HPDE6-E6E7 (cell line): ENCODE measurements around the gene ADD1.
"Not testable (repeated sequence)": the region's sequence is repeated elsewhere in the genome, so short reads cannot be mapped to it uniquely, and the experiment has no call there.

Experiments
- DNase-seq: peaks from one replicate; pipeline ENCODE4 v3.0.0; 2011; ENCODE audit warnings: missing footprints; ENCODE audit errors: extremely low spot score

Gene ADD1

DNA sequence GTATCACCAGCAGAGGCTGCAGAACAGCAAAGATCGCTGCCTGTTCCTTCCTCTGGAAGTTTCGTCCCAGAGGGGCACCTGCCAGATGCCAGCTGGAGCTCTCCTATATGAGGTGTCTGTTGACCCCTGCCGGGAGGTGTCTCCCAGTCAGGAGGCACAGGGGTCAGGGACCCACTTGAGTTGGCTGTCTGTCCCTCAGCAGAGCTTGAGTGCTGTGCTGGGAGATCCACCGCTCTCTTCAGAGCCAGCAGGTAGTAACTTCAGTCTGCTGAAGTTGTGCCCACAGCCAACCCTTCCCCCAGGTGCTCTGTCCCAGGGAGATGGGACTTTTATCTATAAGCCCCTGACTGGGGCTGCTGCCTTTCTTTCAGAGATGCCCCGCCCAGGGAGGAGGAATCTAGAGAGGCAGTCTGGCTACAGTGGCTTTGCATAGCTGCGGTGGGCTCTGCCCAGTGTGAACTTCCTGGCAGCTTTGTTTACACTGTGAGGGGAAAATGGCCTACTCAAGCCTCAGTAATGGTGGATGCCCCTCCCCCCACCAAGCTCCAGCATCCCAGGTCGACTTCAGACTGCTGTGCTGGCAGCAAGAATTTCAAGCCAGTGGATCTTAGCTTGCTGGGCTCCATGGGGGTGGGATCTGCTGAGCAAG lies 78.9 kb downstream of the ADD1 start:
- DNase-seq = not testable (repeated sequence)

DNA sequence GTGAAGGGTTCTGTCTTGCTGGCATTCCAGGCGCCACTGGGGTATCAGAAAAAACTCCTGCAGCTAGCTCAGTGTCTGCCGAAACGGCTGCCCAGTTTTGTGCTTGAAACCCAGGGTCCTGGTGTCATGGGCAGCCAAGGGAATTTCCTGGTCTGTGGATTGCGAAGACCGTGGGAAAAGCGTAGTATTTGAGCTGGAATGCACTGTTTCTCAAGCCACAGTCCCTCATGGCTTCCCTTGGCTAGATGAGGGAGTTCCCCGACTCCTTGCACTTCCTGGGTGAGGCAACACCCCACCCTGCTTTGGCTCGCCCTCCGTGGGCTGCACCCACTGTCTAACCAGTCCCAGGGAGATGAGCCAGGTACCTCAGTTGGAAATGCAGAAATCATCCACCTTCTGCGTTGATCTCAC lies 79.5 kb downstream of the ADD1 start:
- no peak for DNase-seq

DNA sequence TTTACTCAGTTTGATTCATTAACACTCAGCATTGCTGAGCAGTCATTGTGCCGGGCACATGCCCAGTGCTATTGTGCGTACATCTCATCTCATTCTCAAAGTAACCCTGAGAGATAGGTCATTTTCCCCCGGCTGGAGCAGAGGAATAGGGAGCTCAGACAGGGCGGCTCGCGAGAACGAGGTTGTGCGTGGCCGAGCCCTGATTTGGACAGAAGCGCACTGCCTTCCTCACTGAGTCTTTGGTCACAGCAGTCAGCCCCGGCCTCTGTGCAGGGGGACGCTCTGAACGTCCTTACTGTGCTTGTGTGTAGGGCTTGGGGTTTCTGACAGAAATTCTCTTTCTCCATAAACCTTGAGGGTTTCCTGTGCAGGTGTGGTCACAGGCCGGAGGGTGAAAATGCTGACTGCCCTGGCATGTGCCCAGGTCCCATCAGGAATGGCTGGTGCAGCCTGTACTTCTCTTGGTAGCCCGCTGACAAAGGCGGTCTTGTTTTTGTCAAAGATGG lies 80.1 kb downstream of the ADD1 start:
- no peak for DNase-seq

DNA sequence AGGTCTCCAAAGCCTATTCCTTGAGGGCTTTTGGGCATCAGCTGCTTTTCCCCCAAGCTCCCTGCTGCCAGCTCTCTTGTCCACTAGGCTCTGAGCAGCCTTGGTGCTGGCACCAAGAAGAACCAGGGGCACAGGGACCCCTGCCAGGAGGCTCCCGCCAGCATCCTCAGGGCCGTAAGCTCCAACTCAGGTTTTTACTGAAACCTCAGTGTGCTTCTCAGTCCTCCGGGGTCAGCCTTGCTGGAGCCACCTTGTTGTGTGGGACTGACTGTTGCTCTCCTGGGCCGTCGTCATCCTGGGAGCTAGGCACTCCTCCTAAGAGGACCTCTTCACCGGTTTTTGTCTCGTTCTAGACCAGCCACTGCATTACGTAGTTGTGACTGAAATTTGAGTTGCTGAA lies 80.6 kb downstream of the ADD1 start:
- DNase-seq = no peak

DNA sequence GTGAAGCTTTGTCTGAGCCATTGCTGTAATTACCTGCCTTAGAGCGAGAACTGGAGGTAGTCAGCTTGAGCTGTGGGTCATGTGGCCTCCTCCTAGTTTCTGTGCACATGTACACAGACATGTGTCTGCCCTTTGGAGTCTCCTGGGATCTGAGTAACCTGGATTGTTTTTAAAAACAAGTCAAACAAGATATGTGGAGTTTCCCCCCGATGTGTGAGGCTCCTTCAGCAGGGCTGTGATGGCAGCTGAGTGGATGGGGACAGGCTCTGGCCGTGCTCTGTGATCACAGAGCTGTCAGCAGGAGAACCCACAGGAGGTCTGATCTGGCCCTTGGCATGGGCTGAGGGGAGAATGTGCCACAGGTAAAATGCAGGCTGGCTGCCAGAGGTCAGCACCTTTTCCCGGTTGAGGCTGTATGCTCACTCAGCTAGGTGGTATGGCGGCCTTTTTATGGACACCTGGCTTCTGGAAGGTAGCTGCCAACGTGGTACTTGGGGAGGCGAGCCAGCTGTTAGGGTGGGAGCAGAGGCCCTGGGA lies 81.2 kb downstream of the ADD1 start:
- DNase-seq = no peak

DNA sequence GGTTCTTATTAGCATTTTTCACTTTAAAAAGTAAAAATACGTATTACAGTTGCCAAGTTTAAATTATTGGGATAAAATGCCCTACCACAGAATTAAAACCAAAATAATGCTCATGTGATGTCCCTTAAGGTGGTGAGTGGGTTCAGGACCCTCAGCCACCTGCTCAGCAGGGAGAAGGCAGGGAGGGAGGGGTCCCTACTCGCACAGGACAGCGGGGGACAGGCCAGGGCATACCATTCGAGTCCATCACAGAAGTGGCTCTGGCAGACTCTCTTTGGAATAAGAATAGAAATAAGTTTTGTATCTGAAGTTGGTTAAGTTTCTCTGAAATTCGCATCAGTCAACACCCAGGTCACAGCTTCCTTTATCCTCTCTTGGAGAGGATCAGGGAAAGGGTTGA lies 81.9 kb downstream of the ADD1 start:
- no peak for DNase-seq

DNA sequence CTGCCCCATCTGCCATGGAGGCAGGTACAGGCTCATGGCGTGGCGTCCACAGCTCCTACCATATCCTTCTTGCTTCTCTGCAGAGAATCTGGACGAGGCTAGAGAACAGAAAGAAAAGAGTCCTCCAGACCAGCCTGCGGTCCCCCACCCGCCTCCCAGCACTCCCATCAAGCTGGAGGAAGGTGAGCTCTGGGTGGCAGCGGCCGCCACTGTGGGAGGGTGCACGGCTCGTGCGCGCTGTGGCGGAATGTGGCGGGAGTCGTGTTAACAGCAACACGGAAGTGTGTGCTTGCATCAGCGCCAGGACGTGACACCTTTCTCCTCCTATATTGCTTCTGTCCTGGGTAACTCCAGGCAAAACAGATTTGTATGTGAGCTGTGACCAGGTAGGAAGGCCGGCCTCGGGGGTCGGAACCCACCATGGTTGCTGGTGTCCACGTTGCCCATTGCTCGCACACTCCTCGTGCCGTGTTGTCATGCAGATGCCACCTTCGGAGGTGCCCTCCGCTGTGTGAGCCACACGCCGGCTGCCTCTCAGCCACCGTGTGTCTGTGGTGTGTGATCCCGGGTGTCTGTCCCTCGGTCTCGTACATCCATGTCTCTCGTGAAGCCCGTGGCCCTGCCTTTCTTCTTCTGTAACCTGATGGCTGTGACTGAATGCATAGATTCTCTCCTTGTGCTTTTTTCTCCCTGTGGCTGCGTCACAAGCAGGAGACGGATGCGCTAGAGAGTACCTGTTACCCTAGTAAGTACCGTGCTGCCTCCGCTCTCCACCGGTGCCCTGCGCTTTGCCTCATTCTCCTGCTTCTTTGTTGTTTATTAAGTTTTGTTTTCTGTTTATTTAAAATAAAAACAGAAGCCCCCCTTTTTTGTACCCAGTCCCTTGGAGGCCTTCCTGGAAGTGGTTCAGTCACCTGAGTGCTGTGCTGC lies 82.6 kb downstream of the ADD1 start:
- no peak for DNase-seq

DNA sequence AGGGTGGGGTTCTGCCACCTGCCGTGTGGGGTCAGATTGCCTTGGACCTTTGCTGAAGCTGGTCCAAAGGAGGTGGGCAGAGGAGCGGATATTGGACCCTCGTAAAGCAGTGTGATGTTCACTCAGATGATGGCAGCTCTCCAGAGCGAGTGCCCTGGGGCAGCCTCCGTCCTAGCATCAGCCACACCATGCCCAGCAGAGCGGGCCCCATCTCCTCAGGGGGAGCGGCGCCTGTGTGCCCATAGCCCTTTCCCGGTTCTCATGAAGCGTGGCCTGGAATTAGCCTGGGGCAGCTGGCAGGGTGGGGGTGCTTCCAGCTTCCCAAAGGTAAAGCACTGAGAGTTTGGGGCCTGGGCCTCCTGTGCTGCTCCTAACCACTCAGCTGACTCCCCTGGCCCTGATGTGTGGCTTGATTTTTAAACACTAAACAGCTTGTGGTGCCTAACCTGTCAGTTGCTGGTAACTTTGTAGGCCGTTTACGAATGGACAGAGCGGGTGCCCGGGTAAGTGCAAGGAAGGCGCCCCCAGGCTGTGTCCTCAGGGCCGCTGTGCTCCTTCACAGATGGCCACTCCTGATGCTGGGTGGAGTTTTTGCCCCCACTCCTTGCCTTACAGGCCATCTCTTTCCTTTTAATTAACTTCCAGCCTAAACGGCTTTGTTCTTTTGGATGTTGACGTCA lies 83.5 kb downstream of the ADD1 start:
- DNase-seq = no peak

DNA sequence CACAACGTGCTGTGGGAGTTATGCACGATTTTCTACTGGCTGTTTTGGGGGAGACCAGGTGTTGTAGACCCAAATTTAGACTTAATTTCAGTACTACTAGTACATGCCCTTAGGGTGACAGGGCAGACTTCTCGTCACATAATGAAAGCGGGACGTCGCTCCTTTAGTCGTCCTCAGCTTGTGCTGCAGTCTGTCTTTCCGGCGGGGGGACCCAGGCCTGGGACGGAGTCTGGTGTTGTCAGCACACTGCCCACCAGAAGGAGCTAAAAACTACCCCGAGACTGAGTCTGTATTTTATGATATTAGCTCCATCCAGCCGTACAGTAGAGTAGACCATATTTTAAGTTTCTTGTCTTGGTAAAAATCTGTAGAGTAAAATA lies 84.0 kb downstream of the ADD1 start:
- no peak for DNase-seq

DNA sequence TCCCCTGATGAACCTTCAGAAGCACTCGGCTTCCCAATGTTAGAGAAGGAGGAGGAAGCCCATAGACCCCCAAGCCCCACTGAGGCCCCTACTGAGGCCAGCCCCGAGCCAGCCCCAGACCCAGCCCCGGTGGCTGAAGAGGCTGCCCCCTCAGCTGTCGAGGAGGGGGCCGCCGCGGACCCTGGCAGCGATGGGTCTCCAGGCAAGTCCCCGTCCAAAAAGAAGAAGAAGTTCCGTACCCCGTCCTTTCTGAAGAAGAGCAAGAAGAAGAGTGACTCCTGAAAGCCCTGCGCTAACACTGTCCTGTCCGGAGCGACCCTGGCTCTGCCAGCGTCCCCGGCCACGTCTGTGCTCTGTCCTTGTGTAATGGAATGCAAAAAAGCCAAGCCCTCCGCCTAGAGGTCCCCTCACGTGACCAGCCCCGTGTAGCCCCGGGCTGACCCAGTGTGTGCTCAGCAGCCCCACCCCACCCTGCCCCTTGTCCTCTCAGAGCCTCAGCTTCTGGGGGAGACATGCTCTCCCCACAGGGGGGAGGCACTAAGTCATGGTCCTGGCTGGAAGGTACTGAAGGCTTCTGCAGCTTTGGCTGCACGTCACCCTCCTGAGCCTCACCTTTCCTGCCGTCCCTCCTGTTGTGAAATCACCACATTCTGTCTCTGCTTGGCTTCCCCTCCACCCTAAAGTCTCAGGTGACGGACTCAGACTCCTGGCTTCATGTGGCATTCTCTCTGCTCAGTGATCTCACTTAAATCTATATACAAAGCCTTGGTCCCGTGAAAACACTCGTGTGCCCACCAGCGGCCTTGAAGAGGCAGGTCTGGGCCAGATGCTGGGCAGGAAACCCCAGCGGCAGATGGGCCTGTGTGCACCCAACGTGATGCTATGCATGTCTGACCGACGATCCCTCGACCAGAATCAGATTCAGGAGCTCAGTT lies 84.9 kb downstream of the ADD1 start:
- no peak for DNase-seq

DNA sequence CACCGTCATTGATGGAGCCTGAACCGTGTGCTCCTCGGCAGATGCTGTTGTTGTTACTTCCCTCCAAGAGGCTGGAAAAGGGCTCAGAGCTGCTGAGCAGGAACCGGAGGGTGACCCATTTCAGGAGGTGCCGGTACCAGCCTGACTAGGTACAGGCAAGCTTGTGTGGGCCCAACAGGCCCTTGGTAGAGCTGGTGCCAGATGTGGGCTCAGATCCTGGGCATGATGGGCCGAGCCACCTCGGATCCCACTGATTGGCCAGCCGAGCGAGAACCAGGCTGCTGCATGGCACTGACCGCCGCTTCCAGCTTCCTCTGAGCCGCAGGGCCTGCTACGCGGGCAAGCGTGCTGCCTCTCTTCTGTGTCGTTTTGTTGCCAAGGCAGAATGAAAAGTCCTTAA lies 85.8 kb downstream of the ADD1 start:
- DNase-seq = no peak

DNA sequence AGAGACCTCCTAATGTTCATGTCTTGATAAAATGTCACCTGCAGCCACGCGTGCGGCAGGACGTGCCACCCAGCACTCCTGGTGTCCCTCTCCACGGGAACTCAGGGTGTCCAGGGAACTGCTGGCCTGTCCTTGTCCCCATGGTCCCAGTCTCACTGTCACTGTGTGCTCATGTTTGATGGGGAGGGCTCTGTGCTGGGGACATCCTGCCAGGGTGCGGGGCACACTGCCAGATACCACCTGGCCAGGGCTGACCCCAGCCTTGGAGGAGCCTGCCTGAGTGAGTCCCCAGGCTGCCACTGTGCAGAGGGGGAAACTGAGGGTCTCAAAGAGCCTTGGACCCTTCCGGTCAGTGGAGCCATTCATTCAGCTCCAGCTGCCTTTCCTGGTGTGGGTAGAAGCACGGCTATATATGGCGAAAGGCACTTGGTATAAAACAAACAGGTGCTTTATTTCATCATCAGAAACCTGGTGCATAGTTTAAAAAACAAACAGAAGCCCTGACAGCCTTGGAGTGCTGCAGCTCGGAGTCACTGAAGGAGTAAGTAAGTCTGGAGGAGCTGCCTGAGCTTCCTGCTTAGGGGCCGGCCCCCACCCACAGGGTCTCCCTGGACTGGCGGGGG lies 86.6 kb downstream of the ADD1 start:
- no peak for DNase-seq

DNA sequence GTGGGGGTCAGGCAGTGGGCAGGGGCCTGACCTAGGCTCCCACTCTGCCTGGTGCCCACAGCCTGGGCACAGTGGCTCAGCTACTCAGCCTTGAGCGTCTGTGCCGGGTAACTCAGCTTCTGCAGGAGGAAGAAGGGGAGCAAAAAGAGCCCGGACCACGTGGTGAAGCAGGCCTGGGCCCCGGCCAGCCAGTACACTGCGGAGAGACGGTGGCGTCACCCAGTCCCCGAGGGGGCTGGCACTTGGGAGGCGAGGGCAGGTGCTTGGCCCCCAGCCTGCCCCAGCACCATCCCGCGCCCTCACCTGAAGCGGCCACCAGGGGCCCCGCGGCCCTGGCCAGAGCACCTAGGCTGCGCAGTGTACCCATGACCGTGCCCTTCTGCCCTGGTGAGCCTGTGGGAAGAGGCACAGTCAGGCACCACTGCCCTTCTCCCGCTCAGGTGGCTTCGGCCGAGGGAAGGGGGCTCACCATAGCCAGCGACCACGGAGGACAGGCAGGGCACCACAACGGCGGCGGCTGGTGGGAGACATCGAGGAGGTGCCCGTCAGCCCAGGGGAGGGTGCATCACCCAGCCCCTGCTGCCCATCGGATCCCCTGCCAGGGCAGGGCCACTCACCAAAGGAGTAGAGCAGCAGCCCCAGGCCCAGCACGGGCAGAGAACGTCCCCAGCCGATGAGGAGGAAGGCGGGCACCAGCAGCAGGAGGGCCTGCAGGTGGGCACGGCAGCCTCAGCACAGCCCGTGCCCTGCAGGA lies 87.3 kb downstream of the ADD1 start:
- no peak for DNase-seq

DNA sequence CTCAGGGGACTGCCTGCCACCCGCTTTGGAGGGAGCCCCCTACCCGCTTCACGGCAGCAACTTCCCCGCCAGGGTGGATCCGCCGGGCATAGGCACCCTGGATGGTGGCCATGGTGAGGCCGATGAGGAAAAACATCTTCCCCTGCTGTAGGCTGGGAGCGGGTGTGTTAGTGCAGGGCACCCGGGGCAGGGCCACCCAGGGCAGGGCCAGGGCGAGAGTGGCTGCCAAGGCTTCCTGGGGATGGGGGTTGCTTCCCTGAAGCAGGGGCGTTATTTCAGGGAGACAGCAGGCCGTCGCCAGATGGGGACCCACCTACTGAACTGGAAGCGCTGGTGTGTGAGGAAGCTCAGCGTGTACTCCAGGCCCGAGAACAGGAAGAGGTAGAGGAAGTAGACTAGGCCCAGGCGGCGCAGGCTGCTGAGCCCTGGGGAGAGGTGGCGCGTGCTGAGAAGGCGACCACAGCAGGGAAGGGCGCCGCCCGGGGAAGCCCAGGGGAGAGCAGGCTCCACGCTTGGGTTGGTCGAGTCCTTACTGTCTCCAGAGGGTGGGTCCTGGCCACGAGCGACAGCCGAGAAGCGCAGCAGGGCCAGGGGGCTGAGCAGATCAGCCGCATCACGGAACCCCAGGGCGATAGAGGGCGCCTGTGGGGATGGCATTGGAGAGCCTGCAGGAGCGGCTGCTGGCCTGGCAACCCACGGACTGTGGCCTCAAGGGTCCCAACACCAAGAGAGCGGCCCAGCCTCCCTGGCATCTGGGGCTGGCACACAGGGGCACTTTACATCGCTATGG lies 88.1 kb downstream of the ADD1 start:
- DNase-seq = no peak

DNA sequence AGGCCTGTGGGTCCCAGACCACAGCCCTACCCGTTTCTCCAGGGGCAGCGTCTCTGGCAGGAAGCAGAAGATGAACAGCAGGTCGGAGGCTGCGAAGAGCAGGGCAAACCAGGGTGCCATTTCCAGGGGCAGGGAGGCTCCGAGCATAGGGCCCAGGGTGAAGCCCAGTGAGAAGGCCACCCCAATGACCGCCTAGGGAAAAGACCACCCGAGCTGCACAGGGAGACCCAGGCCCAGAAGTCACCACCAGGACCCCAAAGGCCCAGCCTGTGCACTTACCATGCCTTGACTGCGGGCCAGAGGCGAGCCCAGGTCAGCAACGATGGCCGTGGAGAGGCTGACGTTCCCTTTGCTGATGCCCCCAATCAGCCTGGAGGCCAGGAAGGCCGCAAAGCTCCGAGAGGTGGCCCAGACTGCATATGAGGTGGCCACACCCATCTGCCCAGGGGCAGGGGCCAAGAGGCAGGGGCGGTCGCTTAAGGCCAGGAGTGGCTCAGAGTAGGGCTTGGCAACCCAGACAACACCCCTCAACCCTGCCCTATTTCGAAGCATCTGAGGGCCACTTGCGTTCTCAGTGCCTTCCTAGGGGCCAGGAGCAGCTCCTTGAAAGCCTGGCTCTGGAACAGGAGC lies 88.8 kb downstream of the ADD1 start:
- DNase-seq = no peak

DNA sequence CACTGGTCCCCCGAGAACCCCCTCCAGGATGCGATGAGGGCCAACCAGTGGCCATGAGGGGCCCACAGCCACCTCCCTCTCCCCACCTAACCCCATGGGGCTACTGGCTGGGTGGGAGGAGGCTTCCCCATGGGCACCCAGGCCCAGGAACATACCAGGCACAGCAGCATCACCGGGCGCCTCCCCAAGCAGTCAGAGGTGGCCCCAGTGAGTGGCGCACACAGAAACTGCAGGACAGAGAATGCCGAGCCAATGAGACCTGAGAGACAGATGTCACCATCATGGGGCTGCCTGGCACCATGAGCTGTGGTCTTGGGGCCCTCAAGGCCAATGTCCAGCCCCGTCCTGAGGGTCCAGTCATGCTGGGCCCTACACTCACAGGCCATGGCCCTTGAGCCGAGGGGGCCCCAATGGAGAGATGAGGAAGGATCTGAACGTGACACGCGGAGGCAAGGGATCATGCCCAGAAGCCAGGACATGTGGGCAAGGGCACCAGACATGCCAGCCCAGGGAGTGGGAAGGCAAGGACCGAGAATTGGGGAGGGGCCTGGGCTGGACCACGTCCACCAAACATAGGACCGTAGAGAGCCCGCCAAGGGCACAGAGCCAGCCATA lies 89.4 kb downstream of the ADD1 start:
- no peak for DNase-seq

DNA sequence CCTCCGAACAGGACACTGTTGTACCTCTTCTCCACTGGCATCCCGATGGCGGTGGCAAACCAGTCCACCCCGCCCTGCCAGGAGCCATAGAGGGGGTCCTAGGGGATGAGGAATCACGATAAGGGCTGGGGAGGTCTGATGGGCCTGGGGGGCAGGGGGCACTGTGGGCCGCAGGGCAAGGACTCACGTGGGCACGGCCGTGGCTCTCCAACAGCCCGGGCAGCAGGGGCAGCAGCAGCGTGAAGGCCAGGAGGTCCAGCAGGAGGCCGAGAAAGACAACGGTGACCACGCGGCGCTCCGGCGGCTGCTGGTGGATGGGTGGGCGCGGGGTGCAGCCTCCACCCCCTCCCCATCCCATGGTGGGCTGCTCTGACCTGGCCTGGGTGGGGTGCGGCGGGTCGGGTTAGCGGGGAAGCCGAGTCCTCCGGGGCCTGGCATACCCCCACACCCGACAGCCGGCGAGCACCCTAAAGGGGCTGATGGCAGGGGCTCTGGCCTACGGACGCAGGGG lies 90.0 kb downstream of the ADD1 start:
- no peak for DNase-seq
